ENCODE results near the gene GNAI2.
"Not testable (repeated sequence)": the region's sequence is repeated elsewhere in the genome, so short reads cannot be mapped to it uniquely, and the experiment has no call there.

The GNAI2 gene

DNA sequence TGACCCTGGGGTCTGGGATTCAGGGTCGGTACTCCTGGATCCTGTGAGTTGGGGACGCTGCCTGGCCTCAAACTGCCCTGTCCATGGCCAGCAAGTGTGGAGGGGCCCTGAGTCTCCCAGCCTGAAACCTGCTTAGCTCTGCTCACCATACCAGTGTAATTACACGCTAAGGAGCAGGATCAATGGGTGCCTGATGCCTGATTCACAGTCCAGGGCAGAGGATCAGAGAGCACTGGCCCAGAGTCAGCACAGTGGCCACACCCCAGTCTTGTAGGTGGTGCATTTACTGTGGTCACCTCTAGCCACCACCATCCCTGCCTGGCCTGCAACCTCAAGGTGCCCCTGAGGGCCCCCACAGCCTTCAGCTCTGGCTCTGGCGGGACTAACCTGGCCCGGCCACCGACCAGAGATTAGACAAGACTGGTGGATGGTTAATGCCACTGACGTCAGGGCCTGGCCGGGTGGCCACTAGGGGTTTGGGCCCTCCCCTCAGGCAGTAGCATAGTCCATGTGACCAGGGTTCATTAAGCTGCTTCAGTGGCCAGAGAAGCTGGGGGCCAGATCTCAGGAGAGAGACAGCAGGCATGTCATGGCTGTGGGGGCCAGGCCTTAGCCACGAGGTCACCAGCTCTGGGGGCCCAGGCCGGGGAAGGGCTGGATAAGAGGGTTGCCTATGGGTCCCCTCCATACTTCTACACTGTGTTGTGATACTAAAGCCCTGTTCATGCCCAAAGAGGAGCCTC is 34.3 kb upstream of the GNAI2 start:
- no peak for TF ChIP-seq POLR2A (IDR thresholded peaks at IDR 0.05; ENCODE audit: low read depth, low read length)
- FAIRE-seq (no peak), DNase-seq (ENCODE audit: insufficient read length, low spot score) (peak; percentile 69)

DNA sequence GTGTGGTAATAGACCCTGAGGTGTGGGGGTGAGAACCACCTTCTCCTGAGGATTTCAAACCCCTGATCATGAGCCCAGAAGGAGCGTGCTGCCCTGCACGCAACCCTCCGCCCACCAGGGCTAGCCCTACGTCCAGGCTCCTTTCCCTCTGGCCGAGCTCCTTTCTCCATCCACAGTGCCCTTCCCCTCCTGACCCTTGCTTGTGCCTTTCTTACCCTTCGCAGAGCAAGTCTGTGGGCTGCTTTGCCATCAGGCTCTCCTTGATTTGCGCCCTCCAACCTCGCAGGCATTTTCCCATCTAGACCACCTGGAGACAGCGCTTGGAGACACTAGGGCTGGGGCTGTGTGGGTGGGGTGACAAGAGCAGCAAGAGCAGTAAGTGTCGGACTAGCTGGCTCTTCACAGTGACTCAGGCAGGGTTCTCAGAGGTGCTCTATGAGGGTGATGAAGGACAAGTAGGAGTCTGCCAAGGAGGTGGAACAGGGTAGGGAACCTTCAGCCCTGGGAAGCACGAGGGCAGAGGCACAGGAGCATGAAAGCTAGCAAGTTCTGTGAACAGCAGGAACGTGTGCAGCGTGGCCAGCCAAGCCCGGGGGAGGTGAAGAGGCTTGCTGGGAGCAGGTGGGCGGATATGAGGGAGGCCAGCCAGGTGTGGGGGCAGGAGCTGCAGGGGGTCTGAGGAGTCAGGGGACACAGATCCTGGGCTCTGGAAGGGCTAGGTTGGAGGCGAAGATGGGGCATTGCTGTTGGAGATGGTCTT is 33.5 kb upstream of the GNAI2 start:
- no peak for DNase-seq (ENCODE audit: insufficient read length, low spot score)
- no peak for FAIRE-seq
- TF ChIP-seq POLR2A (IDR thresholded peaks at IDR 0.05; ENCODE audit: low read depth, low read length): no peak

DNA sequence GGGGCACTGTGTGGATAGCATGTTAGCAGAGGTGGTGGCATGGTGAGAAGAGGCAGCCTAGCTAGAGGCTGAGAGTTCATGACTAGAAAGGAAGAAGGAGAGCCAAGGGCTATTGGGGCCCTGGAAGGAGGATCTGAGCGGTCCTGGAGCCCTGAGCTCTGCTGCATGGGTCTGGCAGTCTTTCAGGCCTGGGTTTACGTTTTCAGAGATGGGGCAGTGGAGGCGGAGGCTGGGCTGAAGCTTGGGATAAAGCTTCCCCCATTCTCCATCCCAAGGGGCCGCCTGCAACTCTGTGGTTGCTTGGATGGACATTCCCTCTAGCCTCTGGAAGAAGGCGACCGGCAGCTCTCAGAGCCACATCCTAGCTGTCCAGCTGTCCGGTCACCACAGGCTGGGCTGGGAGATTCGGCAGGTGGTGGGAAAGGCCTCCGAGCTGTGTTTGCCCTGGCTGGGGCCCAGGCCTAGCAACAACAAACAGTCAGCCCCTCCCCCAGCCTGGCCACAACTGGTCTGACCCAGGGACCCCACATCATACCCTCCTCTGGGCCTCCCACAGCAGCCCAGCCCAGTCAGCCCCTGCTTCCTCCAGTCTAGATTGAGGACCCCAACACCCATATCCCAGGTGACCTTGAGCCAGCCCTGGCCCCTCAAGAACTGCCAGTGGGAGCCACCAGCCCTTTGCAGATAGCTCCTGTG is 32.7 kb upstream of the GNAI2 start:
- DNase-seq (ENCODE audit: insufficient read length, low spot score) (no peak), FAIRE-seq (no peak)
- no peak for TF ChIP-seq POLR2A (IDR thresholded peaks at IDR 0.05; ENCODE audit: low read depth, low read length)

DNA sequence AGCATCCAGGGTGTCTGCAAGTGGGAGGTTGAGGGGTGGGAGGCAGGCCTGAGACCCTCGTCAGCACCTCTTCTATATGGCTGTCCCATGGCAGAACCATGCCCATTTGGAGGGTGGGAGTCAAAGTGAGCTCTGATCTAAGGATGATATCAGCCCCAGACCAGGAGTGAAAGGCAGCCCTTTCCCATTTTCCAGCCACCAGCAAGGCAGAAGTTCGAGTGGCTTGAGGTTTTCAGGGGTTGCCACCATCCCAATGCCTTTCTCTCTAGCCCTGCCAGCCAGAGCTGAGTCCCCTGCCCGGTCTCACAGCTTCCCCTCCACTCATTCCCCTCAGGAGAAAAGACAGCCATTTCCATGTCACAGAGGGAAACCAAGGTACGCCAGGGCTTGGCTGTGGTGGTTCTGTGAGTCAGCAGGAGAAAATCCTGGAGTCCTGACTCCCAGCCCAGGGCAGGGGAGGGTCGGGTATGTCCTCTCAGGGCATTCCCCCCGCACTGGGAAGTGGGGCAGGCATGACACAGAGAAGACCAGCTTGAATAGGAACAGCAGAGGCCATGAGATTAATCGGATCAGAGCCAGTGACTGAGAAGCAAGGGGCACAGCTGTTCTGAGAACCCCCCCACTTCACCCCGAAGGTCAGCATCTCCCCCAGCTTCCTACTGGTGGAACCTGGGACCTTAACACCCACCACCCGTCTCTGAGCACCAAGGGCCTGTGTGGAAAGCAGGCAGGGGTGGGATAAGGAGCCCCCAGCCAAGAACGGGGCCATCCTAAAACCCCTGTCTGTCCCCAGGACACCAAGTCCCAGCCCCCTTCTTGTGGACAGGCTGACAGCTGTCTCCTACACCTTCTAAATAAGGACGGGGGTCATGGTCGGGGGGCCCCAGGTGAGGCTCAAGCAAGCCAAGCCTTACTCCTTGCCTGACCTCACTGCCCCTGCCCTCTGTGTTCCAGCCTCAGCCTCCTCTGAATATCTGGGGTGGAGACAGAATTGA is 31.9 kb upstream of the GNAI2 start:
- TF ChIP-seq POLR2A (IDR thresholded peaks at IDR 0.05; ENCODE audit: low read depth, low read length): no peak
- no peak for DNase-seq (ENCODE audit: insufficient read length, low spot score)
- no peak for FAIRE-seq

DNA sequence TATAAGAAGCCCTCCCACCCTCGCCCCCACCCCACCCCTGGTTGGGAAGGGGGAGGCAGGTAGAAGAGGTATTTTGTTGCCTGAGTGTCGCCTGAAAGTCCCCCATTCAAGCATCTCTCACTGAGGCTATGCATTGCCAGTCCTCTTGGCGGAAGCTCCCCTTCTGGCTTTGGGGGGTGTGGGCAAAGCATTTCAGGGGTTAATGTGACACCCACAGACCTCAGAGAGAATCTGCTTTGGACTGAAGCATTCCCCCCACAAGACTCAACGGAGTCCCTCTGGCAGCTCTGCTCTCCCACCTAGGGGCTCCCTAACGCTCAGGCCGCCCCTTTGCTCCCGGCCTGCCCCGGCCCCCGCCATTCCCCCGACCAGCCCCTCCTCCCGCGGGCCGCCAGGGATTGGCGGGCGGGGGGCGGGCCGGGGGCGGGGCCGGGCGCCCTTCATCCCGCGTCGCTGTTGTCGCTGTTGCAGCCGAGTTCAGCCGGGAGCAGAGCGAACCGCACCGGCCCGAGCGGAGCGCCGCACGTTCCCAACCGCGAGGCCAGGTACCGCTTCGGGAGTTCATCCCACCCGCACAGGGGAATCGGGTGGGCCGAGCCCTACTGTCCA is 31.1 kb upstream of the GNAI2 start, which contains the start of gene SLC38A3:
Gene SLC38A3 (plus strand): TSS at position 468 of the 609 bp plus-strand sequence. CDS start 8,929 bp downstream, outside the sequence.
- no peak for FAIRE-seq
- no peak for DNase-seq (ENCODE audit: insufficient read length, low spot score)
- TF ChIP-seq POLR2A (IDR thresholded peaks at IDR 0.05; ENCODE audit: low read depth, low read length): no peak

DNA sequence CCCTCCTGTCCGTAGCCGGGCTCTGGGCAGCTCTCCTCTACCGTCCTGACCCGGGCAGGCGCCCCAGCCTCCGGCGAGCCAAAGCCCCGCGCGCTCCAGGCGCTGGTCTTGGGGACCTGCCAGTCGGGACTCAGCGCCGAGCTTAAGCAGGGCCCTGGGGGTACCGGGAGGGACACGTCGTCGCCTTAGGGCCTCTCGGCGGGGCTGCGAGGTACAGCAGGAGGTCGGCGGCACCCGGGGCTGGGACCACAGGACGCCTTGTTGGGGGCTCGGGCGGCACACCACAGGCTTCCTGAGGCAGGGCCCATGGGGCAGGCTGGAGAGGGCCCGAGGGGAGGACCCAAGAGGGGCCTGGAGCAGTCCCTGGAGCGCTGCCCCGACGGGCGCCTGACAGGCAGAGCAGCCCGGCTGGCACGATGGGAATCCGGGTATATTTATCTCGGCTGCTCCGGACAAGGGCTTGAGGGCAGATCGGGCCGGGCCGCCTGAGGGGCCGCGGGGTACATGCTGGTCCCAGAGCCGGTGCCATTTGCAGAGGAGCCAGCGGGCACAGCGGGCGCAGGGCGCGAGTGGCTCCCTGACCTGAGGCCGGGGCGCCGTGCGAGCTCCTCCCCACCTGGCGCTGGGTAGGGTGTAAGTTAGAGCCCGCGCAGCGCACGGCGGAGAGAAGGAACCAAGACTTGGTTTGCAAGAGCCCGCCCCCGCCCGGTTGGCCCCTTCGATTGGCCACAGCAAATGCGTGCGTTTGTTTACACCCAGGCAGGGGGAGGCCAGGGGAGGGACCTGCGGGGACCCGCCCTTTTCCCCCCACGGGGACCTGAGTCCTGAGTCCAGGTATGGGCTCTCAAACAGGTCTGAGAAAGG is 30.4 kb upstream of the GNAI2 start:
- DNase-seq (ENCODE audit: insufficient read length, low spot score) (no peak), FAIRE-seq (no peak)
- TF ChIP-seq POLR2A (IDR thresholded peaks at IDR 0.05; ENCODE audit: low read depth, low read length): no peak

DNA sequence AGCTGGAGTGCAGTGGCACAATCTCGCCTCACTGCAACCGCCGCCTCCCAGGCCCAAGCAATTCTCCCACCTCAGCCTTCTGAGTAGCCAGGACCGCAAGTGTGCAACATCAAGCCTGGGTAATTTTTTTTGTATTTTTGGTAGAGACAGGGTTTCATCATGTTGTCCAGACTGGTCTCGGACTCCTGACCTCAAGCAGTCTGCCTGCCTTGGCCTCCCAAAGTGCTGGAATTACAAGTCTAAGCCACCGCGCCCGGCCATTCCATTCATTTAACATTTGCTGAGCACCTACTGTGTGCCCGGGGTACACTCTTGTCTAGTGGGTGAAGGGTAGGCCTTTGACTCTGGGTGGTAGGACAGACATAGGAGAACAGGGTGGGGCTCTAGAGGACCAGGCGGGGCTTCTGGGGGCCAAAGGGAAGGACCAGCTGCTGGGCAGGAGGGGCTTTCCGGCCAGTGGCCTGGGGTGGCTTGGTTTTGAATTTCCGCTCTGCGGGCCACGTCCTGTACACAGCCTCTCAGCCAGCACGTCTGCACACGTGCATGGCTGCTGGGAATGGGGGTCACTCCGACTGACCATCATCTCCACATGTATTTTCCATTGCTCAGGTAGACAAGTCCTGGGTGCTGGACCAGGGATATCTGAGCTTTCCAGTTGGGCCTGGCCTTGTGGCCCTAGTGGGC is 28.5 kb upstream of the GNAI2 start:
- DNase-seq (ENCODE audit: insufficient read length, low spot score) (no peak), FAIRE-seq (no peak)

DNA sequence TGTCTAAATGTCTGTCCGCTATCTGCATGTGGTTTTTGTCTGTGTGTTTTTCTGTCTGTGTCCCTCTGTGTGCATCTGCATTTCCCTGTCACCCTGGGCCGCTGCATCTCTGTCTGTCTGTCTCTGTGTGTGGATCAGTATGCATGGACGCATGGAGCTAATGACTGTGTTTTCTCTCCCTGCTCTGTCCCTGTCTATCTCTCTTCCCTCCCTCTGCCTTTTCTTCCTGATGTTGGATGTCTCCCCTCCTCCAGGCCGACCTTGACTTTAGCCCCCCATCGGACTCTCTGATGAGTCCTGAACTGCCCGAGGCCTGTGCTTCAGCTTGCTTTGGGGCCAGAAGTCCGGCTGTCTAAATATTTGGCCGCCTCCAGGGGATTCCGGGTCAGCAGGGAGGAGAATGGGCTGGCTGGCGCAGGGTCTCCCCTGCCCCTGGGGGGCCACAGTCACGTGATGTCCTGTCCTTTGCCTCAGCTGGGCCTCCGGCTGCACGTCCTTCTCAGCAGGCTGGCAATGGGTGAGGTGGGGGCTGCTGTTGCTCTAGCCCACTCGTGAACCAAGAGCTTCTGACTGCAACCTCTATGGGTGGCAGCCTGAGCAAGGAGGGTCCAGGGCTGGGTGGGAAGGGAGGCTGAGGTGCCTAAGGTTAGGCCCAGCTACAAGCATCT is 27.2 kb upstream of the GNAI2 start:
- no peak for FAIRE-seq
- DNase-seq (ENCODE audit: insufficient read length, low spot score): no peak
- TF ChIP-seq POLR2A (IDR thresholded peaks at IDR 0.05; ENCODE audit: low read depth, low read length): no peak

More for the DNA sequence above, 28.5 kb upstream of the GNAI2 start:
- no peak for TF ChIP-seq POLR2A (IDR thresholded peaks at IDR 0.05; ENCODE audit: low read depth, low read length)

DNA sequence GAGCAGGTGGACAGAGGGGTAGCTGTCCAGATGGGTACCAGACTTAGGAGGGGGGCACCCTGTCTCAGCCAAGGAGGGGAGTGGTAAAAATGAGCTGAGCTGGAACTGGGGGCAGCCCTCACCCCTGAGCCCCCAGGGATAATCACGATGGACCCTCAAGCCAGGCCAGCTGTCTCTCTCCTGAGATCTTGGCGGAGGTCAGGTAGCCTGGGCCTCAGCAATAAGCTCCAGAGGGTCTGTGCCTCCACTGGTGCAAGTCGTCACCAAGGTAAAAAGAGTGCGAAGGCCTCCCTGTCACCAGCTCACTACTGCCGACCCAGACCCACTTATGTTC is 25.9 kb upstream of the GNAI2 start:
- no peak for TF ChIP-seq POLR2A (IDR thresholded peaks at IDR 0.05; ENCODE audit: low read depth, low read length)
- DNase-seq (ENCODE audit: insufficient read length, low spot score): no peak
- no peak for FAIRE-seq

DNA sequence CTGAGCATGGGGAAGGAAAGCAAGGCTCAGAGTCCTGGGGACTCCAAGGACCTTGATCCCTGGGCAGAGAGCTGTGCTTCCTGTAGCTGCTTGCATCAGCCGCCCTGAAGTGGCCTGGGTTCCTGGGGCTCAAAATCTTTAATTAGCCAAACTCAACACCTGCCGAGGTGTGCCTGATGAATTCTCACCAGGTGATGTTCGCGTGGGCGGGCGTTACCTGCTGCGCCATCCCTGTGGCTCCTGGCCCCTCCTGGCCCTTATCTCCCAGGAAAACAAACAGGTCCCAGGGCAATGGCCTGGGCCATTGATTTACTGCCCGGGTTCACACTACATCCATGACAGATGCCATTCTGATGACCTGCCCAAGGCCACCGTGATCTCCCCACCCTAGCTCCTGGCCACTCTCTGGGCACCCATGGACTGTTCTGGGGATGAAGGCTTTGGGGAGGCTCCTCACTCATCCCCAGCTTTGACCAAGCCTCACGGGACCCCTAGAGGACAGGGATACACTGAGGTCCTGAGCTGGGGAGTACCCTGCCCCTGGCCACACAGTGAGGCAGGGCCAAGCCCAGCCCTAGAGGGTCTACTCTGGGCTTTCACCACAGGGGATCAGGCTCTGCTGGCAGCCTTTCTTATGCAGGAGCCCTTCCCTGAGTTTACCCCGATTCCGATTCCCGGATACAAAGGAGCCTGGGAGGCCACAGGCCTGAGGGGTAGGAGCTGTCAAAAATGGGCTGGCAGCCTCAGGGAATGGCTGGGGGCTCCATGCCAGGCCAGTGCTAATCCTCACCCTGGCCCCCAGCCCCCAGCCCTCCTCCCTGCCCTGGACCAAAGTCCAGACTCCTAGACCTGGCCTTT is 25.3 kb upstream of the GNAI2 start:
- FAIRE-seq (no peak), DNase-seq (ENCODE audit: insufficient read length, low spot score) (no peak)
- TF ChIP-seq POLR2A (IDR thresholded peaks at IDR 0.05; ENCODE audit: low read depth, low read length): no peak

DNA sequence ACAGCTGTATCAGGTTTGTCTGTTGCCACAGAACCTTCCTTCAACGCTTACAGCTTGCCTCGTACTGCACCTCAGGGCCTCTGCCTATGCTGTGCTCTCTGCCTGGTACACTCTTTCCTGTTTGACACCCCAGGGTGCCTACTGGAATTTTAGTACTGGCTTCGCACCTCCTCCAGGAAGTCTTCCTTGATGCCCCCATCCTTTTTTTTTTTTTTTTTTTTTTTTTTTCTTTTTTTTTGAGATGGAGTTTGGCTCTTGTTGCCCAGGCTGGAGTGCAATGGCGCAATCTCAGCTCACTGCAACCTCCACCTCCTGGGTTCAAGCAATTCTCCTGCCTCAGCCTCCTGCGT is 24.7 kb upstream of the GNAI2 start:
- not testable (repeated sequence) for FAIRE-seq; DNase-seq (ENCODE audit: insufficient read length, low spot score)

Data from H54 (cell line).